ENCODE results near the gene OR2F1.
A peak's percentile ranks its signal among the peaks of the same experiment; 100 is the strongest.

Gene OR2F1

GRCh38 chr7:143988976-143989745 is 34.5 kb downstream of the OR2F1 start:
- TF ChIP-seq, protein P1, sequence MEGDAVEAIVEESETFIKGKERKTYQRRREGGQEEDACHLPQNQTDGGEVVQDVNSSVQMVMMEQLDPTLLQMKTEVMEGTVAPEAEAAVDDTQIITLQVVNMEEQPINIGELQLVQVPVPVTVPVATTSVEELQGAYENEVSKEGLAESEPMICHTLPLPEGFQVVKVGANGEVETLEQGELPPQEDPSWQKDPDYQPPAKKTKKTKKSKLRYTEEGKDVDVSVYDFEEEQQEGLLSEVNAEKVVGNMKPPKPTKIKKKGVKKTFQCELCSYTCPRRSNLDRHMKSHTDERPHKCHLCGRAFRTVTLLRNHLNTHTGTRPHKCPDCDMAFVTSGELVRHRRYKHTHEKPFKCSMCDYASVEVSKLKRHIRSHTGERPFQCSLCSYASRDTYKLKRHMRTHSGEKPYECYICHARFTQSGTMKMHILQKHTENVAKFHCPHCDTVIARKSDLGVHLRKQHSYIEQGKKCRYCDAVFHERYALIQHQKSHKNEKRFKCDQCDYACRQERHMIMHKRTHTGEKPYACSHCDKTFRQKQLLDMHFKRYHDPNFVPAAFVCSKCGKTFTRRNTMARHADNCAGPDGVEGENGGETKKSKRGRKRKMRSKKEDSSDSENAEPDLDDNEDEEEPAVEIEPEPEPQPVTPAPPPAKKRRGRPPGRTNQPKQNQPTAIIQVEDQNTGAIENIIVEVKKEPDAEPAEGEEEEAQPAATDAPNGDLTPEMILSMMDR (conservative IDR thresholded peaks at IDR 0.05; ENCODE audit: low read depth, low read length) = no peak
- H3K4me3 ChIP-seq (ENCODE audit: low read depth, low read length) = no peak overlapping the region
- peak; percentile 52 for DNase-seq (ENCODE audit: low read depth)

- TF ChIP-seq, protein P1 (conservative IDR thresholded peaks at IDR 0.05; ENCODE audit: low read depth, low read length) = no peak
- no peak for DNase-seq (ENCODE audit: low read depth)
- H3K4me3 ChIP-seq (ENCODE audit: low read depth, low read length) = no peak overlapping the region
These were observed 38.0 kb downstream of the OR2F1 start for GRCh38 chr7:143992670-143993069.

DNA sequence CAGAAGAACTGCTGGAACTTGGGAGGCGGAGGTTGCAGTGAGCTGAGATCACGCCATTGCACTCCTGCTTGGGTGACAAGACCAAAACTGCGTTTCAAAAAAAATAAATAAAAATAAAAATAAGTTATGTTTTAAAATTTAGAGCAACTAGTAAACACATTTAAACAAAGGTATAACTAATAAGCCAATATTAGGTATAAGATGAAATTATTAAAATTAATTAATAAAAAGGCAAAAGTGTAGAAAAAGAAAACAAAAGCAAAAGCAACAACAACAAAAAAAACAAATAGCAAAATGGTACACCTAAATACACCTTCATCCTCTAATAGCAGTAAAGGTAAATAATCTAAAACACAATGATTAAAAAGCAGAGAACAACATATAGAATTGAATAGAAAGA is 39.3 kb downstream of the OR2F1 start:
- no peak overlapping the region for H3K4me3 ChIP-seq (ENCODE audit: low read depth, low read length)
- DNase-seq (ENCODE audit: low read depth) = no peak
- TF ChIP-seq, protein P1 (conservative IDR thresholded peaks at IDR 0.05; ENCODE audit: low read depth, low read length) = no peak

DNA sequence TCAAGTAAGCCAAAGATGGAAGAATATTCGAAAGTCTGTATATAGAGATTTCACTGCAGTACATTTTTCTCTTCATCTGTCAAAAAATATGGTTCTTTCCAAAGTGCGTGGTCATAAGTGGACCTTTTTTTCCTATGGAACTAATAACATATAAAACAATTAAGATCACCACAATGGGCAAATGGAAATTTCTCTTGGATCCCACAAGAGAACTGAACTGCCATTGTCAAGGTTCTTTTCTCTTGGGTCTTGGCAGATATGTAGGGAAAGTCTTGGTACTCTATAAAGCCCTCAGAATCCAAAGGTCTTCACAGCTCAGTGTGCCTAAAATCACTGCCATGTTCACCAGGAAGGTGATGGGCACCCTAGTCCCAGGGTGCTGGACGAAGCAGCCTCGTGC is 45.4 kb downstream of the OR2F1 start, which contains the start of gene OR6B1:
Gene OR6B1 (plus strand): TSS at position 301 of the 400 bp plus-strand sequence. CDS start 3,677 bp downstream, outside the sequence.
- H3K4me3 ChIP-seq (ENCODE audit: low read depth, low read length) = no peak within 1 kb of the TSS
- DNase-seq (ENCODE audit: low read depth) = no peak
- TF ChIP-seq, protein P1 (conservative IDR thresholded peaks at IDR 0.05; ENCODE audit: low read depth, low read length) = no peak

- H3K4me3 ChIP-seq (ENCODE audit: low read depth, low read length) = no peak overlapping the region
- peak; percentile 34 for DNase-seq (ENCODE audit: low read depth)
- TF ChIP-seq, protein P1 (conservative IDR thresholded peaks at IDR 0.05; ENCODE audit: low read depth, low read length) = no peak
These were observed 46.9 kb downstream of the OR2F1 start for GRCh38 chr7:144001543-144001942.

GRCh38 chr7:144004703-144005102 is 50.1 kb downstream of the OR2F1 start:
- no peak overlapping the region for H3K4me3 ChIP-seq (ENCODE audit: low read depth, low read length)
- TF ChIP-seq, protein P1 (conservative IDR thresholded peaks at IDR 0.05; ENCODE audit: low read depth, low read length) = no peak
- DNase-seq (ENCODE audit: low read depth) = no peak

All from choroid plexus epithelial cell (primary cell).